Activated CD4-positive, CD25-positive, alpha-beta regulatory T cell treated with anti-CD3 and anti-CD28 coated beads, Interleukin-2, amount 50 U/mL, for 72 hours (primary cell): ENCODE results near the gene TRMT13.
"Not testable (repeated sequence)": the region's sequence is repeated elsewhere in the genome, so short reads cannot be mapped to it uniquely, and the experiment has no call there.

Source experiments
- DNase-seq: peaks from one replicate; pipeline ENCODE4 v3.0.0; 2021

TRMT13 gene

DNA sequence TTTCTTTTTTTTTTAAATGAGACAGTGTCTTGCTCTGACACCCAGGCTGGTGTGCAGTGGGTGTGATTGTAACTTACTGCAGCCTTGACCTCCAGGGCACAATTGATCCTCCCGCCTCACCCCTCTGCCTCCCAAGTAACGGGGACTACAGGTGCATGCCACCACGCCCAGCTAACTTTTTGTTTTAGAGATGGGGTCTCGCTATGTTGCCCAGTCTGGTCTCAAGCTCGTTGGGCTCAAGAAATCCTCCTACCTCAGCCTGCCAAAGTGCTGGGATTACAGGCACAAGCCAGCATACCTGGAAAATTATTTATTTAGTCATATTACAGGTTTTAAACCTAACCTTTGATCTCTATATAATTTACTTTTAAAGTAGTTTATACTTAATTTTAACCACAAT is 31.7 kb downstream of the TRMT13 start:
- no peak for DNase-seq

DNA sequence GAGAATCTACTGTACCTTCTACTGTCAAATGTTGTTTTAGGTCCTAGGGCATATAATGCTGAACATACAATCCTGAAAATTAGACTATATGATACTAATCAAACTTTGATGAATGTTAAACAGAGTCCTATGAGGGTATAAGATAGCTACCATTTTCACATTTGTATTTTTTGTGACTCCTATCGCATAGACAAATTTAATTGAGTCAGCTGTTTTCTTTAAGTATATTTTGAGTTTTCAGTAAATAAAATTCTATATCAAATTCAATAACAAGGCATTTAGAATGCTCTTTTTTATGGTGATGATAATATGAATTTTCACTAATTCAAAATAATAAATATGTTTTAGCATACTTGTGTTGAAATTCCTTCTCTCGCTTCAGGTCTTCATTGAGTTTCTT is 35.1 kb downstream of the TRMT13 start:
- DNase-seq: no peak

DNA sequence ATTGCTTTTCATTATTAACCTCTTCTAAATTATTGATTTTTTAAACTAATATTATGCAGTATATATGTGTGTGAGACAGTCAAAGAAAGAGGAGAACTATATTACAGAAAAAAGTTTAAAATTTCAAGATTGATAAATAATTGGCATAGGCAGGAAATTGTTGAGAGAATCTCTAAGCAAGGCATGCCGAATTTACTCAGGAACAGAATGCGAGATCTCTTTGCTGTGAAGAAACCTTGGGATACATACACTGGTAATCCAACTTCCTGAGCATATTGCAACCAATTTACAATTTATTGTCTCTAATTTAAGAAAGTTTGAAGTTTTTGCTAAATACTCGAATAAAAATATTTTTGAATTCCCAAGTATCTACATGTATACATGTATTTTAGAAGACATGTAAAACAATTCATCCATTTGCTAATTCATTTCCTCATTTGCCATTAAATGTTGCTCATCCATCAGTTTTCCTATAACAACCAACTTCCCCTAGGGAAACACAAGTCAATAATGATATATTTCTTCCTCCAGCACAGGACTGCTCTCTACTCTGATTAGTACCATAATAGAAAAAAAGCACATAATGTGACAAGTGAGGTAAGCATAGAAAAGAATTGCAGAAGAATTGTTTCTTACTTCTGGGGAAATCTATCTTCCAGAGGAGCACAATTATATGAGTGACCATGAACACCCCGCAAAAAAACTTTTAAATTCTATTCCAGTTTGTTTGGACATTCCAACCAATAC is 44.5 kb downstream of the TRMT13 start:
- no peak for DNase-seq

DNA sequence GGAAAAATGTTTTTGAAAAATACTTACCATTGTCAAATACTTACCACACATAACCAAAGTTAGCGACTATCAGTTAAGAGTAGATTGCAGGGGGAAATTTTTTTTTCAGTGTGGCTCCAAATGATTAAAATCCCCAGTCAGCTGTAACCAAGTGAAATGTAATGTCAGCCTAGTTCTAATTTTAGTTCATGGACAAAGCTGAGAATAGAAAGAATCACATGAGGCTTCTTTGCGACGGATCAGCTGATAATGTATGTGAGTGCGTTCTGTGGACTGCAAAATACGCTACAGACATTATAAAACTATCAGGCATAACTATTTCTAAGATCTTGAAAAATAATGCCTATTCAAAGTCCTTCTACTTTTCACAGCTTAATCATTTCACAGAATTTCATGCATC is 45.1 kb downstream of the TRMT13 start, which contains the start of gene LRRC39:
TSS of gene LRRC39 (minus strand) at position 166 of the 400 bp plus-strand sequence. CDS start 9,740 bp downstream, outside the sequence.
- DNase-seq: no peak

DNA sequence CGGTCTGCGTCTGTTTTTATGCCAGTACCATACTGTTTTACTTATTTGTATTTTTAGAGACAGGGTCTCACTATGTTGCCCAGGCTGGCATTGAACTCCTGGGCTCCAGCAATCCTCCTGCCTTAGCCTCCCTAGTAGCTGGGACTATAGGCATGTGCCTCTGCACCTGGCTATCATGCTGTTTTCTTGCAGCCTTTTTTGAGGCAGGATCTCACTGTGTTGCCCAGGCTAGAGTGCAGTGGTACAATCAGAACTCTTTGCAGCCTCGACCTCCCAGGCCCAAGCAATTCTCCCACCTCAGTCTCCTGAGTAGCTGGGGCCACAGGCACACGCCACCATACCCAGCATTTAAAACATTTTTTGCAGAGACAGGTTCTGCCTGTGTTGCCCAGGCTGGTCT is 50.4 kb downstream of the TRMT13 start:
- no peak for DNase-seq

DNA sequence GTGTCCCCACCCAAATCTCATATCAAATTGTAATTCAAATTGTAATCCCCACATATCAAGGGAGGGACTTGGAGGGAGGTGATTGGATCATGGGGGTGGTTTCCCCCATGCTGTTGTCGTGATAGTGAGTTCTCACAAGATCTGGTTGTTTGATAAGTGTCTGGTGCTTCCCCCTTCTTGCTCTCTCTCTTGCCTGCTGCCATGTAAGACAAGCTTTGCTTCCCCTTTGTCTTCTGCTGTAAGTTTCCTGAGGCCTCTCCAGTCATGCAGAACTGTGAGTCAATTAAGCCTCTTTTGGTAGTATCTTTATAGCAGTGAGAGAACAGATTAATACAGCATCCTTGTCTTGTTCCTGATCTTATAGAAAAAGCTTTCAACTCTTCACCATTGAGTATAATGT is 51.6 kb downstream of the TRMT13 start:
- no peak for DNase-seq

DNA sequence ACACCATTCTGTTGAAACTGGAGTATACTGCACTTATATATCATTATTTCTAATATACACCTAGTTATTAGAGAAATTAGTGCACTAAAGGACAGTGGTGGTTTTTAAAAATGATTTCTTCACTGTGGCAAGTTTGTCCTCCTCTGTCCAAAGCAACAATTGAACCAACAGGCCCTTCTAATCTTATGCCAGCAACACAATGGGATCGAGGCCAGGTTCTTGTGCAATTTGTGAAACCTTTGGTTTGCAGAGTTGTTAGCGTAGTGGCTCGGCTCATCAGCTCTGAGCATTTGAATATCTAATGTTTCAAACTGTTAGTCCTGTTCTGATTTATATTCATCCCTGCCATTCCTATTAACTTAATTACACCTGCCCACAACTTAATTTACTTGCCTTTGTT is 54.9 kb downstream of the TRMT13 start:
- no peak for DNase-seq

DNA sequence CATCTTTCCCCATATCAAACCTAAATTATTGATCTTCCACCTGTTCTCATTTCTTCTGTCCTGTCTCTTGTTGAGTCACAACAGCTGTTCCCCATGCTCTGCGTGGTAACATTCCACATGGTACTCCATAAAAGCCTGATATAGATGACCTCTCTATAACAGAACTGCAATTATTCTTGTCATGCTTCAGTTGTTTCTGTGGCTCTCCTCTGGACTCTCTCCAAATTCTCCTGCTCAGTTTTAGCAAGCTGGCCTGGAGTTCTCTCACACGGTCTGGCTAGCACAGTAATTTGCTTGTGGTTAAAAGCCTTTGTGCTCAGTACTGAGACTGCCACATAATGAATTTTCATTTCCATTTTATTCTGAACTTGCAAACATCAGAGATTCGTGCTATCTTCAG is 55.7 kb downstream of the TRMT13 start:
- DNase-seq: no peak

DNA sequence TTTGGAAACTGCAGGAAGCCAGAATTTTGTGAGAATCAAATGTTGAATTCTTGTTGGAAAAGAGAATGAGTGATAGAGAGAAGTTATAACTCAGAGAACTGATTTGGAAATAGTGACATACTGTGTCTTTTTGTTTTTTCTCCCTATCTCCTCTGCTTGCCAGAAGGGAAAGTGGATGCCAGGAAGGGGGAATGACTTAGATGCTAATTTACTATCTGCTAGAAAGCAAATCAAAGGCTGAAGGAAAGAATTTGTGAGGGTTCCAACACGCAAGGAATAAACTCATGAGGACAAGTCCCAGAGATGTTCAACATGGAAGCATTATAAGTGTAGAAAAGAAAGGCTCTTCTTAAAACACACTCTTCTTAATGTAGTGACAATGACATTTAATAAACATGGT is 65.6 kb downstream of the TRMT13 start:
- no peak for DNase-seq

DNA sequence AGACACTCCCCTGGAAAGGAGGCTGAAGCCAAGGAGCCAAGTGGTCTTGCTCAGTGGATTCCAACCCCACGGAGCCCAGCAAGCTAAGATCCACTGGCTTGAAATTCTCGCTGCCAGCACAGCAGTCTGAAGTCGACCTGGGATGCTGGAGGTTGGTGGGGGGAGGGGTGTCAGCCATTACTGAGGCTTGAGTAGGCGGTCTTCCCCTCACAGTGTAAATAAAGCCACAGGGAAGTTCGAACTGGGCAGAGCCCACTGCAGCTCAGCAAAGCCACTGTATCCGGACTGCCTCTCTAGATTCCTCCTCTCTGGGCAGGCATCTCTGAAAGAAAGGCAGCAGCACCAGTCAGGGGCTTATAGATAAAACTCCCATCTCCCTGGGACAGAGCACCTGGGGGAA is 67.1 kb downstream of the TRMT13 start:
- not testable (repeated sequence) for DNase-seq
